H9 (cell line): ENCODE results near the gene PTPN13. TPM values are rescaled to one million over a fixed set of nuclear protein-coding genes. Genes with fewer than 3 reads are reported as not detected.

Source experiments
- DNase-seq: peaks from one replicate; pipeline ENCODE4 v3.0.0-alpha.2; 2017
- H2AFZ ChIP-seq: one replicate; pipeline ENCODE4 v1.6.1; 2013; ENCODE audit warnings: mild to moderate bottlenecking, low read length, control low read depth, moderate library complexity
- H2AK5ac ChIP-seq: 2 replicates; pipeline ENCODE4 v1.6.1; 2013; ENCODE audit warnings: low read length, control low read depth, mixed read lengths; ENCODE audit not compliant: insufficient read length
- H2BK120ac ChIP-seq: one replicate; pipeline ENCODE4 v1.6.1; 2013; ENCODE audit warnings: low read depth, mild to moderate bottlenecking, low read length, control low read depth, inconsistent platforms; ENCODE audit not compliant: poor library complexity, severe bottlenecking
- H2BK12ac ChIP-seq: 2 replicates; pipeline ENCODE4 v1.6.1; 2013; ENCODE audit warnings: low read length, control low read depth, mixed read lengths, low read depth; ENCODE audit not compliant: insufficient read length
- H2BK15ac ChIP-seq: 2 replicates; pipeline ENCODE4 v1.6.1; 2013; ENCODE audit warnings: low read depth, low read length, control low read depth
- H2BK20ac ChIP-seq: one replicate; pipeline ENCODE4 v1.6.1; 2013; ENCODE audit warnings: low read depth, mild to moderate bottlenecking, low read length, control low read depth, inconsistent platforms; ENCODE audit not compliant: poor library complexity, severe bottlenecking
- H2BK5ac ChIP-seq: 2 replicates; pipeline ENCODE4 v1.6.1; 2013; ENCODE audit warnings: low read length, control low read depth, mixed read lengths; ENCODE audit not compliant: insufficient read length
- H3K14ac ChIP-seq: 2 replicates; pipeline ENCODE4 v1.6.1; 2013; ENCODE audit warnings: low read length, control low read depth; ENCODE audit not compliant: insufficient read depth
- H3K18ac ChIP-seq: 2 replicates; pipeline ENCODE4 v1.6.1; 2013; ENCODE audit warnings: low read depth, mild to moderate bottlenecking, mixed read lengths, low read length, control low read depth; ENCODE audit not compliant: insufficient read length
- H3K23ac ChIP-seq: 2 replicates; pipeline ENCODE4 v1.6.1; 2013; ENCODE audit warnings: low read length, control low read depth, mixed read lengths, low read depth; ENCODE audit not compliant: insufficient read length
- H3K23me2 ChIP-seq: 2 replicates; pipeline ENCODE4 v1.6.1; 2013; ENCODE audit warnings: low read depth, mild to moderate bottlenecking, mixed read lengths, low read length, control low read depth; ENCODE audit not compliant: insufficient read length, poor library complexity, severe bottlenecking
- H3K27ac ChIP-seq: 2 replicates; pipeline ENCODE4 v1.5.1; 2013; ENCODE audit warnings: low read length, control low read depth, mixed read lengths, low read depth; ENCODE audit not compliant: insufficient read length
- H3K27me3 ChIP-seq: 2 replicates; pipeline ENCODE4 v1.6.1; 2013; ENCODE audit warnings: low read length, control low read depth, inconsistent platforms; ENCODE audit not compliant: insufficient read depth
- H3K4ac ChIP-seq: 2 replicates; pipeline ENCODE4 v1.6.1; 2013; ENCODE audit warnings: low read depth, mild to moderate bottlenecking, control low read depth, inconsistent platforms, low read length, moderate library complexity
- H3K4me1 ChIP-seq: 2 replicates; pipeline ENCODE4 v1.6.1; 2013; ENCODE audit warnings: low read length, control low read depth, inconsistent platforms; ENCODE audit not compliant: insufficient read depth
- H3K4me2 ChIP-seq: 2 replicates; pipeline ENCODE4 v1.6.1; 2013; ENCODE audit warnings: low read length, control low read depth, mixed read lengths; ENCODE audit not compliant: insufficient read length, insufficient read depth
- H3K56ac ChIP-seq: 2 replicates; pipeline ENCODE4 v1.6.1; 2013; ENCODE audit warnings: low read depth, mild to moderate bottlenecking, mixed read lengths, low read length, control low read depth; ENCODE audit not compliant: insufficient read length
- H3K79me1 ChIP-seq: 2 replicates; pipeline ENCODE4 v1.6.1; 2013; ENCODE audit warnings: low read depth, mild to moderate bottlenecking, moderate library complexity, low read length, control low read depth, inconsistent platforms; ENCODE audit not compliant: insufficient read depth, poor library complexity, severe bottlenecking
- H3K79me2 ChIP-seq: 2 replicates; pipeline ENCODE4 v1.6.1; 2013; ENCODE audit warnings: low read length, control low read depth, inconsistent platforms; ENCODE audit not compliant: insufficient read depth
- H3K9ac ChIP-seq: 2 replicates; pipeline ENCODE4 v1.6.1; 2013; ENCODE audit warnings: low read length, control low read depth, mixed read lengths; ENCODE audit not compliant: insufficient read length; ENCODE audit errors: extremely low read depth
- H3K9me3 ChIP-seq: one replicate; pipeline ENCODE4 v1.6.1; 2013; ENCODE audit warnings: low read depth, low read length, inconsistent platforms; ENCODE audit not compliant: control insufficient read depth
- H3T11ph ChIP-seq: one replicate; pipeline ENCODE4 v1.6.1; 2013; ENCODE audit warnings: mild to moderate bottlenecking, low read length, control low read depth, inconsistent platforms
- H4K20me1 ChIP-seq: one replicate; pipeline ENCODE4 v1.6.1; 2013; ENCODE audit not compliant: control insufficient read depth, insufficient read length, insufficient read depth
- H4K5ac ChIP-seq: 2 replicates; pipeline ENCODE4 v1.6.1; 2013; ENCODE audit warnings: low read depth, mild to moderate bottlenecking, mixed read lengths, low read length, control low read depth; ENCODE audit not compliant: insufficient read length
- H4K8ac ChIP-seq: replicated peaks from 2 replicates; pipeline ENCODE4 v1.6.1; 2013; ENCODE audit warnings: low read length, control low read depth, mixed read lengths, low read depth; ENCODE audit not compliant: insufficient read length
- H4K91ac ChIP-seq: 2 replicates; pipeline ENCODE4 v1.6.1; 2013; ENCODE audit warnings: low read depth, mild to moderate bottlenecking, moderate library complexity, mixed read lengths, low read length, control low read depth; ENCODE audit not compliant: insufficient read length
- H3K27ac Mint-ChIP-seq, 3 experiments: 2 replicates in 2 of 3; 3 replicates in 1 of 3; pipeline ENCODE4 v1.8.0; 2020 to 2021; ENCODE audit warnings: mixed read lengths in 3 of 3, mild to moderate bottlenecking in 1 of 3, moderate library complexity in 1 of 3
- H3K27me3 Mint-ChIP-seq: 2 replicates; pipeline ENCODE4 v1.8.0; 2021; ENCODE audit warnings: low read depth, mild to moderate bottlenecking, moderate library complexity, mixed read lengths
- H3K36me3 Mint-ChIP-seq, 3 experiments: 2 replicates in 2 of 3; 3 replicates in 1 of 3; pipeline ENCODE4 v1.8.0; 2020 to 2021; ENCODE audit warnings: low read depth in 3 of 3, mixed read lengths in 3 of 3; ENCODE audit not compliant: insufficient read depth in 1 of 3
- H3K4me1 Mint-ChIP-seq, 2 experiments: 2 replicates each; pipeline ENCODE4 v1.8.0; 2020; ENCODE audit warnings: mixed read lengths in 2 of 2
- H3K4me3 Mint-ChIP-seq, 2 experiments: 2 replicates in 1 of 2; 3 replicates in 1 of 2; pipeline ENCODE4 v1.8.0; 2020 to 2021; ENCODE audit warnings: mild to moderate bottlenecking in 2 of 2, mixed read lengths in 2 of 2, moderate library complexity in 1 of 2
- H3K9me3 Mint-ChIP-seq, 2 experiments: 2 replicates in 1 of 2; 3 replicates in 1 of 2; pipeline ENCODE4 v1.8.0; 2020; ENCODE audit warnings: mild to moderate bottlenecking in 2 of 2, mixed read lengths in 2 of 2, moderate library complexity in 1 of 2
- CTCF ChIP-seq: fragments of 200-600 bp; sonication (generic); conservative IDR thresholded peaks from 3 replicates; pipeline ENCODE4 v1.8.0; 2021; ENCODE audit warnings: antibody characterized with exemption, mild to moderate bottlenecking
- total RNA-seq: library from RNA; stranded (reverse); gene quantifications from 2 replicates; pipeline ENCODE4 v1.2.1, GENCODE V29; 2021

Gene PTPN13
- total RNA-seq, 1 experiment from 2014 or later = 34.9 TPM

GRCh38 chr4:86606809-86607208 is 12.7 kb downstream of the PTPN13 start:
- Histone ChIP-seq H3K56ac (no peak overlapping the region), H3K79me1 (peaks cover 5% of the 10 kb centered on the region), H3K9ac (no peak overlapping the region), H3K27ac (no peak overlapping the region), H4K8ac (no peak overlapping the region), H2BK12ac (no peak overlapping the region), H3K23me2 (no peaks in the 10 kb centered on the region), H3K9me3 (no peaks in the 10 kb centered on the region), H3T11ph (no peak overlapping the region), H3K4ac (no peak overlapping the region), H4K91ac (no peak overlapping the region), H3K23ac (no peak overlapping the region), H4K5ac (no peak overlapping the region), H2BK120ac (no peak overlapping the region), H2AK5ac (no peak overlapping the region), H3K27me3 (no peaks in the 10 kb centered on the region), H2BK15ac (no peak overlapping the region), H3K18ac (no peak overlapping the region), H2AFZ (no peak overlapping the region), H2BK20ac (no peak overlapping the region), H2BK5ac (no peak overlapping the region), H3K14ac (no peak overlapping the region), H3K79me2 (peaks cover 1% of the 10 kb centered on the region; the same call in 1 of the 2 replicates), H3K4me2 (no peak overlapping the region), H4K20me1 (no peaks in the 10 kb centered on the region), H3K4me1 (no peaks in the 10 kb centered on the region)
- Mint-ChIP-seq H3K36me3 (no peaks in the 10 kb centered on the region), H3K4me1 (peaks cover 17 to 23% of the 10 kb centered on the region in 2 experiments), H3K27me3 (no peaks in the 10 kb centered on the region), H3K9me3 (no peaks in the 10 kb centered on the region), H3K27ac (no peak overlapping the region), H3K4me3 (no peak overlapping the region)
- no peak for DNase-seq
- TF ChIP-seq CTCF = no peak
